Activated B cell treated with CpG ODN at 0.5 μM for 24 hours (primary cell): ENCODE results near the gene CYB5A. TPM values are rescaled to one million over a fixed set of nuclear protein-coding genes. Genes with fewer than 3 reads are reported as not detected.
A peak's percentile ranks its signal among the peaks of the same experiment; 100 is the strongest.

Experiments used
- ATAC-seq: fragments of 200-7000 bp; cut with Tn5 transposase; one replicate; pipeline ENCODE4 v1.10.0; 2021; ENCODE audit warnings: low read depth, mild to moderate bottlenecking, moderate library complexity
- CTCF ChIA-PET: fragments of 350-600 bp; sonication (Branson Sonifier 250); formaldehyde crosslinking; loops from one replicate; lab custom pipeline; 2021; ENCODE audit warnings: antibody characterized with exemption; lab: Charles Lee
- POLR2A ChIA-PET: fragments of 350-600 bp; sonication (Branson Sonifier 250); formaldehyde crosslinking; loops from one replicate; lab custom pipeline; 2021; ENCODE audit warnings: antibody characterized with exemption; lab: Charles Lee
- DNase-seq: peaks from one replicate; pipeline ENCODE4 v3.0.0; 2022
- H3K27ac Mint-ChIP-seq: one replicate; pipeline ENCODE4 v1.8.0; 2020; ENCODE audit warnings: mixed read lengths
- H3K27me3 Mint-ChIP-seq: one replicate; pipeline ENCODE4 v1.8.0; 2021; ENCODE audit warnings: mixed read lengths
- H3K36me3 Mint-ChIP-seq: one replicate; pipeline ENCODE4 v1.8.0; 2021; ENCODE audit warnings: low read depth, mixed read lengths
- H3K4me1 Mint-ChIP-seq: one replicate; pipeline ENCODE4 v1.8.0; 2021; ENCODE audit warnings: mixed read lengths
- H3K4me3 Mint-ChIP-seq: one replicate; pipeline ENCODE4 v1.8.0; 2020; ENCODE audit warnings: mild to moderate bottlenecking, mixed read lengths
- H3K9me3 Mint-ChIP-seq: one replicate; pipeline ENCODE4 v1.8.0; 2020; ENCODE audit warnings: mixed read lengths
- intact Hi-C: fragments of 100-400 bp; cut with micrococcal nuclease; formaldehyde crosslinking; loops from one replicate; pipeline ENCODE4 v1.15.1; 2024
- total RNA-seq: library from RNA; stranded (reverse); gene quantifications from 2 replicates; pipeline ENCODE4 v1.2.3, GENCODE V29; 2022
- TF ChIP-seq, protein P1 (sequence below): fragments of 200-600 bp; IDR thresholded peaks from one replicate; pipeline ENCODE4 v1.8.0; 2022; ENCODE audit warnings: antibody characterized with exemption, mild to moderate bottlenecking

CYB5A gene
- total RNA-seq, 1 donor from 2014 or later, result 47.2 TPM

DNA sequence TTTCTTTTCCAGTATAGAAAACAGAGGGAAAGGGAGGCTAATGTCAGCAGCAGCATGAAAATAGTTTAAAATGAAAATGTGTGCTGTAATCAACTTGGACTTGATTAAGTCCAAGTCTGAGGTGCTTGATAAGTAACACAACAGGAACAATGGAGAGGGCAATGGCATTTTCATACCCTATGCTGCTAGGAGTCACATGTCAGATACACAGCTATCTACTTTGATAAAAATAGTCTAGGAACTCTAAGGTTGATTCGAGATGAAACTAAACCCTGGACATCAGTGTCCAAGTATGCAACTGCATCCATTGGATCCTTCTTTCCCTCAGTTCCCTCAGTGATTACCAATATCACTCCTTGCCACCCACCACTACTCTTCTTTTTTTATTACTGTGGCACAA lies 19.2 kb upstream of the CYB5A start:
- Mint-ChIP-seq H3K36me3 (no peaks in the 10 kb centered on the region), H3K27me3 (peaks cover 12% of the 10 kb centered on the region), H3K27ac (no peak overlapping the region), H3K4me3 (no peak overlapping the region), H3K4me1 (no peaks in the 10 kb centered on the region), H3K9me3 (peaks cover 2% of the 10 kb centered on the region)
- ATAC-seq (no peak), DNase-seq (no peak)
- ChIA-PET CTCF (interaction anchor here (2.2 kb wide), 1 partner anchor 31 kb away, joined by 16 read pairs; no protein-coding TSS in a partner anchor), POLR2A (no interaction called here)
- intact Hi-C loops, result loop anchor here (1.0 kb wide), 1 partner anchor 31 kb away; no protein-coding TSS in a partner anchor
- TF ChIP-seq, protein P1, sequence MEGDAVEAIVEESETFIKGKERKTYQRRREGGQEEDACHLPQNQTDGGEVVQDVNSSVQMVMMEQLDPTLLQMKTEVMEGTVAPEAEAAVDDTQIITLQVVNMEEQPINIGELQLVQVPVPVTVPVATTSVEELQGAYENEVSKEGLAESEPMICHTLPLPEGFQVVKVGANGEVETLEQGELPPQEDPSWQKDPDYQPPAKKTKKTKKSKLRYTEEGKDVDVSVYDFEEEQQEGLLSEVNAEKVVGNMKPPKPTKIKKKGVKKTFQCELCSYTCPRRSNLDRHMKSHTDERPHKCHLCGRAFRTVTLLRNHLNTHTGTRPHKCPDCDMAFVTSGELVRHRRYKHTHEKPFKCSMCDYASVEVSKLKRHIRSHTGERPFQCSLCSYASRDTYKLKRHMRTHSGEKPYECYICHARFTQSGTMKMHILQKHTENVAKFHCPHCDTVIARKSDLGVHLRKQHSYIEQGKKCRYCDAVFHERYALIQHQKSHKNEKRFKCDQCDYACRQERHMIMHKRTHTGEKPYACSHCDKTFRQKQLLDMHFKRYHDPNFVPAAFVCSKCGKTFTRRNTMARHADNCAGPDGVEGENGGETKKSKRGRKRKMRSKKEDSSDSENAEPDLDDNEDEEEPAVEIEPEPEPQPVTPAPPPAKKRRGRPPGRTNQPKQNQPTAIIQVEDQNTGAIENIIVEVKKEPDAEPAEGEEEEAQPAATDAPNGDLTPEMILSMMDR, result no peak

DNA sequence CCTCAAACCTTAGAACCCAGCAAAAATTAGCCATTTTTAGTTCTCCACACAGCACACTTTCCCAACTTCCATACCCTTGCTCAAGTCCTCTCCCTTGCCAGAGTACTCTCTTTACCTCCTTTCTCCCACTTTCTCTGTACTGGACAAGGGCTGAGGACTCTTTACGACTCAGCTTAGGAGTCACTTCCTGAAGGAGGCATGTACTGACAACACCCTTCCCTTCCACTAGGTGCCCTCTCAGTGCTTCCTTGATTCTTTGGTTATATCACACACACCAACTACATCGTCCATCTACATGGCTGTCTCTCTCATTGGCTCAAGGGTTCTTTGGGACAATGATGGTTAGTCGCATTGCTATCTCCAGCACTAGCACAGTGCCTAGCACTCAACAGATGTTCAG lies 18.6 kb upstream of the CYB5A start:
- Mint-ChIP-seq H3K4me3 (no peak overlapping the region), H3K27me3 (peaks cover 16% of the 10 kb centered on the region), H3K4me1 (no peaks in the 10 kb centered on the region), H3K36me3 (no peaks in the 10 kb centered on the region), H3K9me3 (peaks cover 2% of the 10 kb centered on the region), H3K27ac (no peak overlapping the region)
- TF ChIP-seq, protein P1, result no peak
- DNase-seq (no peak), ATAC-seq (peak; percentile 34)
- ChIA-PET POLR2A (no interaction called here), CTCF (interaction anchor here (1.1 to 2.2 kb wide), 2 partner anchors 32 to 183 kb away, joined by 5 to 16 read pairs; no protein-coding TSS in a partner anchor)
- intact Hi-C loops, result loop anchor here (1.0 kb wide), 1 partner anchor 32 kb away; no protein-coding TSS in a partner anchor

DNA sequence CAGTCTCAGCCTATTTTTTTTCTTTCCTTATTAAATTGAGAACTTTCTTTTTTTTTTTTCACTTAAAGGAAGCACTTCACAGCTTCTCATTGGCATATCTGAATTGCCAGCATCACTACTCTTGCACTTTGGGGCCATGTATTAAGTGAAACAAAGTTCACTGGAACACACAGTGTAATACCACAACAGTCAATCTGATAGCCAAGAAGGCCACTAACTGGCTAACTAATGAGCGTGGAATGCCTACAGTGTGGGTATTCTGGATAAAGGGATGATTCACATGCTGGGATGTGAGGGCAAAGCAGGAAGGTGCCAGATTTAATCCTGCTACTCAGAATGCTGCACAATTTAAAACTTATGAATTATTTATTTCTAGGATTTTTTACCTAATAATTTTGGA lies 12.2 kb upstream of the CYB5A start:
- TF ChIP-seq, protein P1, result no peak
- Mint-ChIP-seq H3K36me3 (no peaks in the 10 kb centered on the region), H3K9me3 (no peaks in the 10 kb centered on the region), H3K27ac (no peak overlapping the region), H3K4me1 (no peaks in the 10 kb centered on the region), H3K27me3 (peaks cover 15% of the 10 kb centered on the region), H3K4me3 (no peak overlapping the region)
- ChIA-PET POLR2A (no interaction called here), CTCF (no interaction called here)
- ATAC-seq (no peak), DNase-seq (no peak)
- intact Hi-C loops, result loop anchor here (2.0 kb wide), 1 partner anchor 15 kb away; no protein-coding TSS in a partner anchor

DNA sequence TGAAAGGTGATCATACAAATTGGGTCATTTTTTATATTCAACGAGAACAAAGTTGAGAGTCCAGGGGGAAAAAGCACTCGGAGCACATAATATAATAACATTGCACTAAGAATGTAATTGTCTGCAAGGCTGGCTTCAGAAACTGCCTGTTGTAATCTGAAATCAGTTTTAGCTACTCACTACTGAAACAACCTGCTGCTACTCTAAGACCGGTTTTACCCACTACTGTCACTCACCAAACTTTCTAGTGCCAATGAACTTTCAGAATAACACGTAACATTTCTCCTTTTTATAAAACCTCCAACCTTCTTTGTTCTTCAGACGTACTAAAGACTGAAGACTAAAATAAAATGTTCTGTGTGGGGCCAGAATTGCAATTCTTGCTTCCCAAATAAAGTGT lies 11.5 kb upstream of the CYB5A start:
- ChIA-PET CTCF (no interaction called here), POLR2A (no interaction called here)
- Mint-ChIP-seq H3K9me3 (no peaks in the 10 kb centered on the region), H3K4me3 (no peak overlapping the region), H3K4me1 (no peaks in the 10 kb centered on the region), H3K27me3 (peaks cover 15% of the 10 kb centered on the region), H3K36me3 (no peaks in the 10 kb centered on the region), H3K27ac (no peak overlapping the region)
- DNase-seq (no peak), ATAC-seq (no peak)
- intact Hi-C loops, result no loop called here
- TF ChIP-seq, protein P1, result no peak

DNA sequence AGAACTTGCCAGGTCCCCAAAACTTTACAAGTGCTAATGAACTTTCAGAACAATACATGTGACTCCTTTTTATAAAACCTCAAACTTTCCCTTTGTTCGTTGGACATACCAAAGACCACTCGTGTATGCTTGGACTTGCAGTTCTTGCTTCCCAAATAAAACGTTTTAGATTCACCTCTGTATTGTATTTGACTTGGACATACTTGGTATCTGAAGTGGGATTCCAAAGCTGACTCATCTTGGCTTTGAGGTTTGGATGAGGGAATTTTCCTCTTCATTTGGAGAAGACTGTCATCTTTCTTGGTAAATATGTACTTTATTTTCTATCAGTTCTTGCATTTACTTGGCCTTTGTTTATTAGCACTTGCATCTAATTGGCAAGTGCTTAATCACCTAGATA lies 8.0 kb upstream of the CYB5A start:
- ChIA-PET POLR2A (no interaction called here), CTCF (no interaction called here)
- Mint-ChIP-seq H3K27ac (no peak overlapping the region), H3K27me3 (peaks cover 3% of the 10 kb centered on the region), H3K9me3 (no peaks in the 10 kb centered on the region), H3K4me3 (no peak overlapping the region), H3K4me1 (no peaks in the 10 kb centered on the region), H3K36me3 (no peaks in the 10 kb centered on the region)
- intact Hi-C loops, result no loop called here
- ATAC-seq (no peak), DNase-seq (no peak)
- TF ChIP-seq, protein P1, result no peak
